Measurements from ENCODE around the gene GALK1. TPM values are rescaled to one million over a fixed set of nuclear protein-coding genes. Genes with fewer than 3 reads are reported as not detected.

Gene GALK1
- total and polyA plus RNA-seq, 2 of the 13 experiments (the other 11 are each of a cell fraction or from before 2014, with no cell fraction given), result 59.9 to 93.6 TPM

- TF ChIP-seq, protein P1, sequence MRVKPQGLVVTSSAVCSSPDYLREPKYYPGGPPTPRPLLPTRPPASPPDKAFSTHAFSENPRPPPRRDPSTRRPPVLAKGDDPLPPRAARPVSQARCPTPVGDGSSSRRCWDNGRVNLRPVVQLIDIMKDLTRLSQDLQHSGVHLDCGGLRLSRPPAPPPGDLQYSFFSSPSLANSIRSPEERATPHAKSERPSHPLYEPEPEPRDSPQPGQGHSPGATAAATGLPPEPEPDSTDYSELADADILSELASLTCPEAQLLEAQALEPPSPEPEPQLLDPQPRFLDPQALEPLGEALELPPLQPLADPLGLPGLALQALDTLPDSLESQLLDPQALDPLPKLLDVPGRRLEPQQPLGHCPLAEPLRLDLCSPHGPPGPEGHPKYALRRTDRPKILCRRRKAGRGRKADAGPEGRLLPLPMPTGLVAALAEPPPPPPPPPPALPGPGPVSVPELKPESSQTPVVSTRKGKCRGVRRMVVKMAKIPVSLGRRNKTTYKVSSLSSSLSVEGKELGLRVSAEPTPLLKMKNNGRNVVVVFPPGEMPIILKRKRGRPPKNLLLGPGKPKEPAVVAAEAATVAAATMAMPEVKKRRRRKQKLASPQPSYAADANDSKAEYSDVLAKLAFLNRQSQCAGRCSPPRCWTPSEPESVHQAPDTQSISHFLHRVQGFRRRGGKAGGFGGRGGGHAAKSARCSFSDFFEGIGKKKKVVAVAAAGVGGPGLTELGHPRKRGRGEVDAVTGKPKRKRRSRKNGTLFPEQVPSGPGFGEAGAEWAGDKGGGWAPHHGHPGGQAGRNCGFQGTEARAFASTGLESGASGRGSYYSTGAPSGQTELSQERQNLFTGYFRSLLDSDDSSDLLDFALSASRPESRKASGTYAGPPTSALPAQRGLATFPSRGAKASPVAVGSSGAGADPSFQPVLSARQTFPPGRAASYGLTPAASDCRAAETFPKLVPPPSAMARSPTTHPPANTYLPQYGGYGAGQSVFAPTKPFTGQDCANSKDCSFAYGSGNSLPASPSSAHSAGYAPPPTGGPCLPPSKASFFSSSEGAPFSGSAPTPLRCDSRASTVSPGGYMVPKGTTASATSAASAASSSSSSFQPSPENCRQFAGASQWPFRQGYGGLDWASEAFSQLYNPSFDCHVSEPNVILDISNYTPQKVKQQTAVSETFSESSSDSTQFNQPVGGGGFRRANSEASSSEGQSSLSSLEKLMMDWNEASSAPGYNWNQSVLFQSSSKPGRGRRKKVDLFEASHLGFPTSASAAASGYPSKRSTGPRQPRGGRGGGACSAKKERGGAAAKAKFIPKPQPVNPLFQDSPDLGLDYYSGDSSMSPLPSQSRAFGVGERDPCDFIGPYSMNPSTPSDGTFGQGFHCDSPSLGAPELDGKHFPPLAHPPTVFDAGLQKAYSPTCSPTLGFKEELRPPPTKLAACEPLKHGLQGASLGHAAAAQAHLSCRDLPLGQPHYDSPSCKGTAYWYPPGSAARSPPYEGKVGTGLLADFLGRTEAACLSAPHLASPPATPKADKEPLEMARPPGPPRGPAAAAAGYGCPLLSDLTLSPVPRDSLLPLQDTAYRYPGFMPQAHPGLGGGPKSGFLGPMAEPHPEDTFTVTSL (CRISPR knock-in tag; IDR thresholded peaks at IDR 0.05; ENCODE audit: borderline replicate concordance), result peak; percentile 52; the same call in 1 of the 2 replicates
- TF ChIP-seq NFAT5 (CRISPR knock-in tag; IDR thresholded peaks at IDR 0.05) (peak; percentile 82), PRPF4 (IDR thresholded peaks at IDR 0.05; ENCODE audit: low read depth, low read length, poor library complexity, severe bottlenecking) (no peak), ZNF839 (CRISPR knock-in tag; IDR thresholded peaks at IDR 0.05; ENCODE audit: borderline replicate concordance) (no peak), ZNF740 (CRISPR knock-in tag; IDR thresholded peaks at IDR 0.05) (no peak), ZNF460 (CRISPR knock-in tag; IDR thresholded peaks at IDR 0.05; ENCODE audit: borderline replicate concordance) (no peak), TRIM24 (CRISPR knock-in tag; IDR thresholded peaks at IDR 0.05) (peak; percentile 77), ZNF546 (CRISPR knock-in tag; conservative IDR thresholded peaks at IDR 0.05) (0 out of 2 replicates have a peak, but pooled peaks have one; percentile 46), CAMTA2 (CRISPR knock-in tag; IDR thresholded peaks at IDR 0.05; ENCODE audit: borderline replicate concordance) (no peak), ZNF430 (CRISPR knock-in tag; IDR thresholded peaks at IDR 0.05) (peak; percentile 70; the same call in 1 of the 2 replicates), STAT5B (CRISPR knock-in tag; IDR thresholded peaks at IDR 0.05) (peak; percentile 79; the same call in 1 of the 2 replicates), ZNF232 (CRISPR knock-in tag; IDR thresholded peaks at IDR 0.05; ENCODE audit: borderline replicate concordance) (peak; percentile 84), CEBPZ (IDR thresholded peaks at IDR 0.05; ENCODE audit: low read length) (no peak)
Observed at GRCh38 chr17:75785016-75785890, 20.3 kb upstream of the GALK1 start (continued).

Measured in HepG2 (cell line).